ENCODE measurements around the gene HECTD4.
"Not testable (repeated sequence)": the region's sequence is repeated elsewhere in the genome, so short reads cannot be mapped to it uniquely, and the experiment has no call there.

HECTD4 gene

DNA sequence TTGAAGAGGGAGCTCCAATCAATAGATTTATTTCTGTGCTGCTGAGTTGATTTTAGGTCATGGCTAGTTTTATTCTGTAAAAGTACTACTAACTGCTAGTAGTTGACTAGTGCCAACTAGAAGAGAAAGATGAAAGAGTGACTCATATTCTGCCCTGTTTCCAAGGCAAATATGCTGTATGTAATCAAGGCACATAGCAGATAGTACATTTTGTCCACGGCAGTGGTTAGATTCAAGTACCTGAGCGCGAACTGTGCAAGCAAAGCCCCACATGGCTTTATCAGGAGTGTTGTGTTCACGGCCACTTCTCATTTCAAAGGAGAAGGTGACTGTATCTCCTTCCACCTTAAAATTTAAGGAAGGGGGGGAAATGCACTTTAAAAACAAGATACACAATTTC is 130.0 kb downstream of the HECTD4 start:
- no peaks in the 10 kb centered on the region for H3K9me3 ChIP-seq
- no peak overlapping the region for H3K27ac ChIP-seq
- no peaks in the 10 kb centered on the region for H3K4me1 ChIP-seq (ENCODE audit: control insufficient read depth in 1 of 2, insufficient read depth in 1 of 2, low read depth in 1 of 2, low read length in 1 of 2)
- TF ChIP-seq, protein P1, sequence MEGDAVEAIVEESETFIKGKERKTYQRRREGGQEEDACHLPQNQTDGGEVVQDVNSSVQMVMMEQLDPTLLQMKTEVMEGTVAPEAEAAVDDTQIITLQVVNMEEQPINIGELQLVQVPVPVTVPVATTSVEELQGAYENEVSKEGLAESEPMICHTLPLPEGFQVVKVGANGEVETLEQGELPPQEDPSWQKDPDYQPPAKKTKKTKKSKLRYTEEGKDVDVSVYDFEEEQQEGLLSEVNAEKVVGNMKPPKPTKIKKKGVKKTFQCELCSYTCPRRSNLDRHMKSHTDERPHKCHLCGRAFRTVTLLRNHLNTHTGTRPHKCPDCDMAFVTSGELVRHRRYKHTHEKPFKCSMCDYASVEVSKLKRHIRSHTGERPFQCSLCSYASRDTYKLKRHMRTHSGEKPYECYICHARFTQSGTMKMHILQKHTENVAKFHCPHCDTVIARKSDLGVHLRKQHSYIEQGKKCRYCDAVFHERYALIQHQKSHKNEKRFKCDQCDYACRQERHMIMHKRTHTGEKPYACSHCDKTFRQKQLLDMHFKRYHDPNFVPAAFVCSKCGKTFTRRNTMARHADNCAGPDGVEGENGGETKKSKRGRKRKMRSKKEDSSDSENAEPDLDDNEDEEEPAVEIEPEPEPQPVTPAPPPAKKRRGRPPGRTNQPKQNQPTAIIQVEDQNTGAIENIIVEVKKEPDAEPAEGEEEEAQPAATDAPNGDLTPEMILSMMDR (IDR thresholded peaks at IDR 0.05) = no peak
- H3K27me3 ChIP-seq = no peaks in the 10 kb centered on the region
- peaks cover 88% of the 10 kb centered on the region for H3K36me3 ChIP-seq
- no peak overlapping the region for H3K4me3 ChIP-seq (ENCODE audit: low read depth in 1 of 2, low read length in 1 of 2)

DNA sequence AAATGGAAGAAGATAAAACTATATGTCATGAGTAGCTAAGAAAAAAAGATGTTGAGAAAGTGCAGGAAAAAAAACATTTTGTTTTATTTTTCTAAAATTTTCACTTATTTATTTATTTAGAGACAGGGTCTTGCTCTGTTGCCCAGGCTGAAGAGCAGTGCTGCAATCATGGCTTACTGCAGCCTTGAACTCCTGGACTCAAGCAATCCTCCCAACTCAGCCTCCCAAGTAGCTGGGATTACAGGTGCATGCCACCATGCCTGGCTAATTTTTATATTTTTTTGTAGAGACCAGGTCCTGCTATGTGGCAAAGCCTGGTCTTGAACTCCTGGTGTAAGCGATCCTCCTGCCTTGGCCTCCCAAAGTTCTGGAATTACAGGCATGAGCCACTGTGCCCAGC is 137.3 kb downstream of the HECTD4 start:
- H3K4me1 ChIP-seq (ENCODE audit: control insufficient read depth in 1 of 2, insufficient read depth in 1 of 2, low read depth in 1 of 2, low read length in 1 of 2); H3K4me3 ChIP-seq (ENCODE audit: low read depth in 1 of 2, low read length in 1 of 2); H3K9me3 ChIP-seq; H3K27me3 ChIP-seq; H3K27ac ChIP-seq: not testable (repeated sequence)
- peaks cover 89% of the 10 kb centered on the region for H3K36me3 ChIP-seq

DNA sequence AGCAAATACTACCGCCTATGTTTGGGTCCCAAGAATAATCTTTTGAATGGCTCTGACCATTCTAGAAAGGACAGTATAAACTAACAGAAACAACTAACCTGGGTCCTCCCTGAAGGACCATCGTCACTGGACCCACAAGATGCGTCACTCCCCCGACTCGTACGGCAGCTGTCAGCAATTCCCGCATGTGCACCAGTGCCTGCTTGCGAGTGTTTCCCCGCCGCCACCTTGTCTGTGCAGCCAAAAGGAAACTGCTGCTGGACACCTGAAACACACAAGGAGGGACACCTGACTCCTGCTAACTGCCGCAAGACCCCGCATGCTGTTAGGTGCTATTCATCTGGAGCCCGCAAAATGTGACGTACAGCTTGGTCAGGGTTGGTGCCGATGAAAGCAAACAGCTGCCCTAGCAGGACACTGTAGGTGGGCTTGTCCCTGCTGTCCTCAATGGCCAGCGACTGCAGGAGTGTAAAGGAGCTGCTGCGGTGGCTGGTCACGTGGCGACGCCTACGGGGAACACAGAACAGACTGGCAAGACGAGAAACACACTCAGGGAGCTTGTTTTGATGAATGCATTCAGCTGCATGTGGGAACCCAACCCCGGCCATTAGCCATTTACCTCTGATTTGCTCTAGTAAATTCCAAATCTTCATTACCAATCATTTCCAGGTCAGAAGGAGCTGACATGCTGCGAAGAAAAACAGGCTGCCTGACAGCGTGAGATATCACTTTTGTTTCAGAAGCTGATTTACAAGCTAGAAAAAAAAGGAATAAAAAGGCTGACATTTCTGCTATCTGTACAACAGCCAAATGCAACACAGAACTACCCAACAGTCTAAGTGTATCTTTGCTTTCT is 138.7 kb downstream of the HECTD4 start:
- peaks cover 90% of the 10 kb centered on the region for H3K36me3 ChIP-seq
- TF ChIP-seq, protein P1 (IDR thresholded peaks at IDR 0.05) = no peak
- no peaks in the 10 kb centered on the region for H3K4me1 ChIP-seq (ENCODE audit: control insufficient read depth in 1 of 2, insufficient read depth in 1 of 2, low read depth in 1 of 2, low read length in 1 of 2)
- no peaks in the 10 kb centered on the region for H3K27me3 ChIP-seq
- no peak overlapping the region for H3K4me3 ChIP-seq (ENCODE audit: low read depth in 1 of 2, low read length in 1 of 2)
- H3K9me3 ChIP-seq = no peaks in the 10 kb centered on the region
- H3K27ac ChIP-seq = no peak overlapping the region

DNA sequence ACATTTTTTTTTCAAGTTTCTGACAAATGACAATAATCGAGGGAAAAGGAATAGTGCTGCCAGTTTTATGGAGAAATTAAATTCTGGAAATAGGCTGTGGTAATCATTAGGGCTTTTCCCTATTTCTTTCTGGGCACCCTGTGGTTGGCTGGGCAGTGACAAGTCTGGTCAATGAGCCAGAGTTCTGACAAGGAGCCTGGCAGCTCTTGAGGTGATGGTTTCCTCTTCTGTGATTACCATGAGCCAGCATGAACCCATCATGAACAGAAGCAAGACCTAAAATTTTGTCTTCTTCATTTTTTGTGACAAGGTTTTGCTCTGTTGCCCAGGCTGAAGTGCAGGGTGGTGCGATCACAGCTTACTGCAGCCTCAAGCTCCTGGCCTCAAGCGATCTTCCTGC is 141.1 kb downstream of the HECTD4 start:
- H3K36me3 ChIP-seq = peaks cover 94% of the 10 kb centered on the region
- TF ChIP-seq, protein P1 (IDR thresholded peaks at IDR 0.05) = no peak
- H3K9me3 ChIP-seq = no peaks in the 10 kb centered on the region
- no peaks in the 10 kb centered on the region for H3K4me1 ChIP-seq (ENCODE audit: control insufficient read depth in 1 of 2, insufficient read depth in 1 of 2, low read depth in 1 of 2, low read length in 1 of 2)
- no peak overlapping the region for H3K27ac ChIP-seq
- no peak overlapping the region for H3K4me3 ChIP-seq (ENCODE audit: low read depth in 1 of 2, low read length in 1 of 2)
- no peaks in the 10 kb centered on the region for H3K27me3 ChIP-seq

DNA sequence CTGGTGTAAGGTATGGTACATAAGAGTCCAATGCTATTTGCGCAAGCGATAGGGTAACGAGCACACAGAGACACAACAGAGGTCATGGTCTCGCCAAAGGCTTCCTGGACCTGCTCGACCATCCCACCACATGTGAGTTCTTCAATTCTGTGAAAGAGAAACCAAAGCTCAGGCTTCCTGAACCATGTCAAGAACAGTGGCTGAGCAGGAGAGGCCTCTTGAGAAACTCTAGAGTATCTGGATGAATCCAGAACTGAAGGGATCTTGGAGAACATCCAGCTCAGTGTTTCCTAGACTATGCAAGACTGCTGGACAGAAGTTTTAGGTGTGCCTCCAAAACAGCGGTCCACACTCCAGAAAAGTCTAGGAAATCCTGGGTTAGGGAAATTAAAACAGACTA is 142.3 kb downstream of the HECTD4 start:
- Histone ChIP-seq H3K9me3 (no peaks in the 10 kb centered on the region), H3K4me1 (ENCODE audit: control insufficient read depth in 1 of 2, insufficient read depth in 1 of 2, low read depth in 1 of 2, low read length in 1 of 2) (no peaks in the 10 kb centered on the region), H3K27ac (no peak overlapping the region), H3K36me3 (peaks cover 94% of the 10 kb centered on the region), H3K4me3 (ENCODE audit: low read depth in 1 of 2, low read length in 1 of 2) (no peak overlapping the region), H3K27me3 (no peaks in the 10 kb centered on the region)
- TF ChIP-seq, protein P1 (IDR thresholded peaks at IDR 0.05) = no peak

DNA sequence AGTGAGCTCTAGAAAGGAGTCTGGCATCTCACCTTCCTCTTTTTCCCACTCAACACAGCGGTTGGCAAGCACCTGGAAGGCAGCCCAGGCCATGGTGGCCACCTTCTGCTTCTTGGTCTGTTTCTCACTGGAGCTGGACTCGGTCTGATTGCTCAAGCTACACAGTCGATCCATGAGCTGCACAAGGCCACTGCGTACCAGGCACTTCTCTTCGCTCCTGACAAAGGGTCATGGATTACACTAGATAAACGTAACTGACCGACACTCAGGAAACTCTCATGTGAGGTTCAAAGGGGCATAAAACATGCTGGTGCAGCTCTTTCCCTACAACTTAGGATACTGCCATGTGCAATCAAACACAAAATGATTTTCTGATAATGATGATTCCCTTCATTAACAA is 143.2 kb downstream of the HECTD4 start:
- H3K9me3 ChIP-seq = no peaks in the 10 kb centered on the region
- H3K27ac ChIP-seq = no peak overlapping the region
- peaks cover 96% of the 10 kb centered on the region for H3K36me3 ChIP-seq

More for the DNA sequence above, 143.2 kb downstream of the HECTD4 start:
- H3K27me3 ChIP-seq = no peaks in the 10 kb centered on the region
- no peaks in the 10 kb centered on the region for H3K4me1 ChIP-seq (ENCODE audit: control insufficient read depth in 1 of 2, insufficient read depth in 1 of 2, low read depth in 1 of 2, low read length in 1 of 2)
- no peak overlapping the region for H3K4me3 ChIP-seq (ENCODE audit: low read depth in 1 of 2, low read length in 1 of 2)
- TF ChIP-seq, protein P1 (IDR thresholded peaks at IDR 0.05) = no peak
